SK-N-SH (cell line): ENCODE measurements around the gene SVIL. TPM values are rescaled to one million over a fixed set of nuclear protein-coding genes. Genes with fewer than 3 reads are reported as not detected.

Experiments used
- CTCF ChIA-PET: fragments of 300-600, 350-600 bp; formaldehyde crosslinking; extraction: SDS; loops from one replicate; lab custom pipeline; 2021; lab: Yijun Ruan, JAX
- POLR2A ChIA-PET: fragments of 350-600 bp; sonication (Branson Sonifier 250); formaldehyde crosslinking; extraction: SDS; loops from one replicate; lab custom pipeline; 2020; ENCODE audit warnings: antibody characterized with exemption, inconsistent platforms; lab: Yijun Ruan, JAX
- DNase-seq: peaks from one replicate; pipeline ENCODE4 v3.0.0; 2012
- H2AFZ ChIP-seq: fragments of 200-600 bp; sonication (generic); 2 replicates; pipeline ENCODE4 v1.8.1; 2016; ENCODE audit warnings: antibody characterized with exemption, mild to moderate bottlenecking, low read depth
- H3F3A ChIP-seq: fragments of 200-600 bp; sonication (generic); replicated peaks from 2 replicates; pipeline ENCODE3; 2016; ENCODE audit warnings: antibody characterized with exemption, mild to moderate bottlenecking; ENCODE audit not compliant: insufficient read depth
- H3K27ac ChIP-seq, 2 experiments: fragments of 200-500 bp in 1 of 2; fragments of 200-600 bp in 1 of 2; sonication (Bioruptor generic) in 1 of 2; sonication (generic), shearing (Covaris generic) in 1 of 2; 2 replicates each; pipeline versions ENCODE4 v1.5.1 to v1.6.1; 2014 to 2016; ENCODE audit warnings: low read depth in 2 of 2, inconsistent platforms in 1 of 2, low read length in 1 of 2, mild to moderate bottlenecking in 1 of 2, mixed read lengths in 1 of 2
- H3K27me3 ChIP-seq: fragments of 200-600 bp; sonication (generic), shearing (Covaris generic); 2 replicates; pipeline ENCODE4 v1.6.1; 2016; ENCODE audit warnings: mixed run types; ENCODE audit not compliant: insufficient read depth
- H3K36me3 ChIP-seq, 2 experiments: fragments of 200-500 bp in 1 of 2; fragments of 200-600 bp in 1 of 2; sonication (Bioruptor generic) in 1 of 2; sonication (generic) in 1 of 2; replicated peaks in 1 of 2; 2 replicates each; pipeline versions ENCODE3 to v1.5.1; 2014 to 2016; ENCODE audit warnings: low read length in 1 of 2, mild to moderate bottlenecking in 1 of 2; ENCODE audit not compliant: insufficient read depth in 2 of 2, control insufficient read depth in 1 of 2
- H3K4me1 ChIP-seq, 2 experiments: fragments of 200-500 bp in 1 of 2; fragments of 200-600 bp in 1 of 2; sonication (Bioruptor generic) in 1 of 2; sonication (generic), shearing (Covaris generic) in 1 of 2; 2 replicates each; pipeline versions ENCODE4 v1.5.1 to v1.6.1; 2014 to 2016; ENCODE audit warnings: low read depth in 1 of 2, low read length in 1 of 2, mixed run types in 1 of 2; ENCODE audit not compliant: insufficient read depth in 2 of 2, control insufficient read depth in 1 of 2
- H3K4me2 ChIP-seq: fragments of 200-600 bp; sonication (generic), shearing (Covaris generic); 2 replicates; pipeline ENCODE4 v1.6.1; 2017; ENCODE audit warnings: mixed run types
- H3K4me3 ChIP-seq, 2 experiments: fragments of 200-500 bp in 1 of 2; fragments of 200-600 bp in 1 of 2; sonication (Bioruptor generic) in 1 of 2; sonication (generic), shearing (Covaris generic) in 1 of 2; 2 replicates each; pipeline versions ENCODE4 v1.5.1 to v1.8.1; 2014 to 2016; ENCODE audit warnings: low read depth in 2 of 2, inconsistent platforms in 1 of 2, low read length in 1 of 2, mild to moderate bottlenecking in 1 of 2, mixed read lengths in 1 of 2, moderate library complexity in 1 of 2
- H3K79me2 ChIP-seq: fragments of 200-600 bp; sonication (generic); 2 replicates; pipeline ENCODE4 v1.8.1; 2017; ENCODE audit warnings: mild to moderate bottlenecking; ENCODE audit not compliant: insufficient read depth
- H3K9ac ChIP-seq: fragments of 200-600 bp; sonication (generic); 2 replicates; pipeline ENCODE4 v1.6.1; 2017; ENCODE audit warnings: mixed run types
- H3K9me2 ChIP-seq: fragments of 200-600 bp; sonication (generic); 2 replicates; pipeline ENCODE4 v1.6.1; 2017; ENCODE audit warnings: mixed run types
- H3K9me3 ChIP-seq: fragments of 200-600 bp; sonication (generic); 2 replicates; pipeline ENCODE4 v1.6.1; 2017; ENCODE audit warnings: mixed run types, mild to moderate bottlenecking, moderate library complexity
- H4K20me1 ChIP-seq: fragments of 200-600 bp; sonication (generic); 2 replicates; pipeline ENCODE4 v1.6.1; 2017; ENCODE audit warnings: mild to moderate bottlenecking, mixed run types; ENCODE audit not compliant: insufficient read depth
- CHD2 ChIP-seq: fragments of 150-350 bp; IDR thresholded peaks from 2 replicates; pipeline ENCODE4 v1.6.1; 2018; ENCODE audit warnings: low read length; ENCODE audit not compliant: partially characterized antibody
- CTCF ChIP-seq: fragments of 200-600 bp; sonication (generic); IDR thresholded peaks from 2 replicates; pipeline ENCODE4 v1.6.1; 2017; ENCODE audit warnings: antibody characterized with exemption, mild to moderate bottlenecking, moderate library complexity
- ELF1 ChIP-seq: IDR thresholded peaks from 2 replicates; pipeline ENCODE4 v1.4.0; 2012
- EP300 ChIP-seq, 2 experiments: IDR thresholded peaks; 2 replicates each; pipeline versions ENCODE4 v1.4.0 to v1.6.1; 2012; ENCODE audit warnings: borderline replicate concordance in 1 of 2, low read depth in 1 of 2, low read length in 1 of 2
- EZH2phosphoT487 ChIP-seq: fragments of 200-600 bp; sonication (generic); IDR thresholded peaks from 2 replicates; pipeline ENCODE4 v1.6.1; 2017; ENCODE audit warnings: low read depth, mixed run types, mild to moderate bottlenecking, antibody characterized with exemption, moderate library complexity, borderline replicate concordance
- FOXM1 ChIP-seq: IDR thresholded peaks from 2 replicates; pipeline ENCODE4 v1.4.0; 2012; ENCODE audit warnings: low read depth, mild to moderate bottlenecking
- IRF3 ChIP-seq: fragments of 150-350 bp; IDR thresholded peaks from 2 replicates; pipeline ENCODE4 v1.6.1; 2016; ENCODE audit warnings: mild to moderate bottlenecking, low read depth, low read length
- JUND ChIP-seq: IDR thresholded peaks from 2 replicates; pipeline ENCODE4 v1.4.0; 2012
- MAX ChIP-seq: IDR thresholded peaks from 2 replicates; pipeline ENCODE4 v1.4.0; 2012; ENCODE audit warnings: low read depth
- MEF2A ChIP-seq: IDR thresholded peaks from 2 replicates; pipeline ENCODE4 v1.4.0; 2012; ENCODE audit warnings: low read depth, borderline replicate concordance
- MXI1 ChIP-seq: IDR thresholded peaks from 2 replicates; pipeline ENCODE4 v1.6.1; 2012; ENCODE audit warnings: mild to moderate bottlenecking, low read depth, low read length, improper control_type of control experiment
- NFIC ChIP-seq: IDR thresholded peaks from 2 replicates; pipeline ENCODE4 v1.4.0; 2012; ENCODE audit warnings: borderline replicate concordance
- RAD21 ChIP-seq: IDR thresholded peaks from 2 replicates; pipeline ENCODE4 v1.6.1; 2012; ENCODE audit warnings: mild to moderate bottlenecking, low read length
- RCOR1 ChIP-seq: fragments of 150-350 bp; IDR thresholded peaks from 2 replicates; pipeline ENCODE4 v1.6.1; 2017; ENCODE audit warnings: antibody characterized with exemption, low read length
- REST ChIP-seq: IDR thresholded peaks from 2 replicates; pipeline ENCODE4 v1.6.1; 2012; ENCODE audit warnings: mild to moderate bottlenecking, low read depth, low read length, moderate library complexity
- SIN3A ChIP-seq: IDR thresholded peaks from 2 replicates; pipeline ENCODE4 v1.6.1; 2012; ENCODE audit warnings: low read depth, mild to moderate bottlenecking, low read length, moderate library complexity, borderline replicate concordance
- TAF1 ChIP-seq: IDR thresholded peaks from 2 replicates; pipeline ENCODE4 v1.6.1; 2012; ENCODE audit warnings: low read depth, mild to moderate bottlenecking, low read length, moderate library complexity, borderline replicate concordance
- TCF12 ChIP-seq: IDR thresholded peaks from 2 replicates; pipeline ENCODE4 v1.4.0; 2012
- USF1 ChIP-seq: IDR thresholded peaks from 2 replicates; pipeline ENCODE4 v1.4.0; 2012; ENCODE audit warnings: low read depth, borderline replicate concordance
- YY1 ChIP-seq: IDR thresholded peaks from 2 replicates; pipeline ENCODE4 v1.4.0; 2012; ENCODE audit warnings: low read depth, mild to moderate bottlenecking
- ZBTB33 ChIP-seq: IDR thresholded peaks from 2 replicates; pipeline ENCODE4 v1.4.0; 2012; ENCODE audit warnings: low read depth, borderline replicate concordance
- WGBS: methylation state at CpG from one replicate; pipeline ENCODE4 v1.1.6; 2017; ENCODE audit warnings: low lambda C conversion rate; 5-methylcytosine and 5-hydroxymethylcytosine counted together
- polyA plus RNA-seq, 3 experiments: library from polyadenylated mRNA; depleted of rRNA; stranded (reverse); fragments of >200 nt; gene quantifications; 2 replicates each; pipeline ENCODE4 v1.2.3, GENCODE V29; 2012

SVIL gene
- polyA plus RNA-seq, 1 of the 3 experiments (the other 2 are of a cell fraction): 48.7 TPM

GRCh38 chr10:29627201-29628132 is 7.3 kb downstream of the SVIL start:
- H3K4me3 ChIP-seq: no peak overlapping the region
- H3K27me3 ChIP-seq: no peaks in the 10 kb centered on the region
- 57% methylated on average over 7 of the region's 7 CpGs for WGBS
- no peak overlapping the region for H2AFZ ChIP-seq
- no peak for DNase-seq
- peak overlapping the region; percentile 32 for H3K4me2 ChIP-seq
- peak overlapping the region in 1 of 2 experiments; percentile 62; a peak in 2 of 4 replicates for H3K27ac ChIP-seq
- peaks cover 3 to 14% of the 10 kb centered on the region in 2 experiments for H3K36me3 ChIP-seq
- H3K9ac ChIP-seq: no peak overlapping the region
- peaks cover 87% of the 10 kb centered on the region for H3K79me2 ChIP-seq
- ChIA-PET CTCF (interaction anchor here (1.2 to 3.6 kb wide), 2 partner anchors 8 to 99 kb away, joined by 3 to 11 read pairs; no protein-coding TSS in a partner anchor), POLR2A (no interaction called here)
- no peaks in the 10 kb centered on the region for H3K9me2 ChIP-seq
- peaks cover 31% of the 10 kb centered on the region; the same call in 1 of the 2 replicates for H4K20me1 ChIP-seq
- H3K9me3 ChIP-seq: no peaks in the 10 kb centered on the region
- no peaks in the 10 kb centered on the region for H3F3A ChIP-seq
- peaks cover 2 to 11% of the 10 kb centered on the region in 2 experiments; a peak in 3 of 4 replicates for H3K4me1 ChIP-seq
- TF ChIP-seq IRF3 (no peak), TCF12 (peak; percentile 54), RCOR1 (no peak), ZBTB33 (no peak), MEF2A (no peak), CTCF (no peak), MAX (peak; percentile 80; the same call in 1 of the 2 replicates), SIN3A (no peak), NFIC (peak; percentile 25; the same call in 1 of the 2 replicates), EZH2phosphoT487 (no peak), RAD21 (no peak), EP300 (IDR thresholded peaks at IDR 0.05; ENCODE audit: borderline replicate concordance in 1 of 2, low read depth in 1 of 2, low read length in 1 of 2) (no peak), ELF1 (no peak), JUND (peak; percentile 65), FOXM1 (no peak), YY1 (no peak), REST (no peak), CHD2 (no peak), USF1 (peak; percentile 60; the same call in 1 of the 2 replicates), MXI1 (no peak), TAF1 (no peak)
